ENCODE data around the gene DCAF11.

DCAF11 gene

DNA sequence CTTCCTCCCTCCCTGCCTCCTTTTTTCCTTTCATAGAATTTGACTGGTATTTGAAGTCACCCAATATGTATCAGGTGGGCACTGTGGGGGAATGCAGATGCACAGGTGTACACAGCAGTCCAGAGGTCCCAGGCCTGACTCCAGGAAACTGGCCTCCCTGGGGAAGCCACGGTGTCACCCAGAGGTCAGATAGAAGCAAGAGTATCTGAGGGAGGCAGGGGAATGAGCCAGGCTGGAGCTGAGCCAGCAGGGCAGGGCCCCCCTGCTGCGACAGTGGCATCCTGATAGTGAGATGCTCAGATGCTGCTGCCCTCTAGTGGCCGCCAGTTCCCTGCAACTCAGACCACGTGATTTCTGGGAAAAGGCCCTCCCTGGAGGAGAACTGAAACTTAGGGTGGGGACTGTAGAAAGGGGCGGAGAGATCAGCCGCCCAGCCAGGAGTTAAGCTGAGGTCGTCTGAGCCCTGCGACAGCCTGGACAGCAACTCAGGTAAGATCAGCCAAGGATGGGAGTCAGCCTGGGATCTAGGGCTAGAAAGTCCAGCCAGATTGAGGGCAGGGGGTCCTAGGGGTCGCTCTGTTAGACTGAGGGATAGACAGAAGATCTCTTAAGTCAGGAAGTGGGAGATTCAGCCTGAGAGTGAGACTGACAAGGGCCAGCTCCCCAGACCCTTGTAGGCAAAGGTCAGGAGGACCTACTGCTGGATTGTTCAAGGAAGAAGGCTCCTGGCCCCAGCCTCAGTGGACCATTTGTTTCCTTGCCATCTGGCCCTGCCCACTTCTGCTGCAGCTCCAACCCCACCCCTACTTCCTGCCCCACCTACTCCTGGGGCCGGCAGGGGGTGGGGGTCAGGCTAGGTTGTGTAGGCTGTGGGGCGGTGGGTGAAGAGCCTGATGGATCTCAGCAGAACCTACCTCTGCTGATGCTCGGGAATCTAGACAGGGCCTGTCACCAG, 46.5 kb downstream of the DCAF11 start, which contains the start of gene IRF9:
TSS of gene IRF9 (plus strand) at position 416 of the 955 bp plus-strand sequence. CDS start 880 bp downstream, outside the sequence.
- DNase-seq (ENCODE audit: low read depth): peak; percentile 97

GRCh38 chr14:24162093-24162492, 47.5 kb downstream of the DCAF11 start:
- no peak for DNase-seq (ENCODE audit: low read depth)

DNA sequence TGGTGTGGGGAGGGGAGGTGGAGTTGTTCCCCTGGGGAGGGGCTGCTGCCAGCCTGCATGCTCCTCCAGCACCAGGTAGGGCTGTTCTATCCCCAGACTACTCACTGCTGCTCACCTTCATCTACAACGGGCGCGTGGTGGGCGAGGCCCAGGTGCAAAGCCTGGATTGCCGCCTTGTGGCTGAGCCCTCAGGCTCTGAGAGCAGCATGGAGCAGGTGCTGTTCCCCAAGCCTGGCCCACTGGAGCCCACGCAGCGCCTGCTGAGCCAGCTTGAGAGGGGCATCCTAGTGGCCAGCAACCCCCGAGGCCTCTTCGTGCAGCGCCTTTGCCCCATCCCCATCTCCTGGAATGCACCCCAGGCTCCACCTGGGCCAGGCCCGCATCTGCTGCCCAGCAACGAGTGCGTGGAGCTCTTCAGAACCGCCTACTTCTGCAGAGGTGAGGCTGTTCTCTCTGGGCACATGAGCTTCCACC, 50.0 kb downstream of the DCAF11 start:
- no peak for DNase-seq (ENCODE audit: low read depth)

DNA sequence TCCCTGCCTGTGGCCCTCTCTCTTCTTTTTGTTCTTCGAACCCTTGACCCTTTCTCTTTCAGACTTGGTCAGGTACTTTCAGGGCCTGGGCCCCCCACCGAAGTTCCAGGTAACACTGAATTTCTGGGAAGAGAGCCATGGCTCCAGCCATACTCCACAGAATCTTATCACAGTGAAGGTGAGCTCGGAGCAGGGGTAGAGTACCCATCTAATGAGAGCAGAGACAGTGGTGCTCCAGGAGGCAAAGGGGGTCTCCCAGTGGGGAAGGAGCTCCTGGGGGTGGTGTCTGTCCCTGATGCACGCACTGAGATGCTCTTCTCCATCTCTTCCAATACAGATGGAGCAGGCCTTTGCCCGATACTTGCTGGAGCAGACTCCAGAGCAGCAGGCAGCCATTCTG, 51.2 kb downstream of the DCAF11 start:
- DNase-seq (ENCODE audit: low read depth): no peak

GRCh38 chr14:24167469-24168114, 53.0 kb downstream of the DCAF11 start:
- no peak for DNase-seq (ENCODE audit: low read depth)

GRCh38 chr14:24171422-24172260, 57.1 kb downstream of the DCAF11 start, which contains the start of gene REC8:
Gene REC8, plus strand, starts transcription at chr14:24172080. Its CDS starts 473 bp downstream, at chr14:24172553.
- DNase-seq (ENCODE audit: low read depth): peak; percentile 74

- no peak for DNase-seq (ENCODE audit: low read depth)
Observed at GRCh38 chr14:24172261-24172860, 57.8 kb downstream of the DCAF11 start.

DNA sequence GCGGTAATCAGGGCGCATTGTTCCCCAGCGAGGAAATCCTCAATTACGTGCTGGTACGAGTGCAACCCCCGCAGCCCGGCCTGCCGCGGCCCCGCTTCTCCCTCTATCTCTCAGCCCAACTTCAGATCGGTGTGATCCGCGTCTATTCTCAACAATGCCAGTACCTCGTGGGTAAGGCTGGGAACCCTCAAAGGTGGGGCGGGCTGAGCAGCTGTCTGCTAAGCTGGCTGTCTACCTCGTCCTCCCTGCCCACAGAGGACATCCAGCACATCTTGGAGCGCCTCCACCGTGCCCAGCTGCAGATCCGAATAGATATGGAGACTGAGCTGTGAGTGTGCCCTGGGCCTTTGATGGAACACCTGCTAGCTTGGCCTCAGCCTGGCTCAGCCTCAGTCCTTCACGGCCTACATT, 58.3 kb downstream of the DCAF11 start:
- no peak for DNase-seq (ENCODE audit: low read depth)

Data from activated gamma-delta T cell treated with anti-CD3 and anti-CD28 coated beads, Interleukin-2, amount 50 U/mL, for 16 hours (primary cell).